ENCODE results near the gene DEPDC7.

- TF ChIP-seq CTCF (conservative IDR thresholded peaks at IDR 0.05) = no peak
- no peak for TF ChIP-seq EZH2 (IDR thresholded peaks at IDR 0.05; ENCODE audit: low read depth)
Observed at GRCh38 chr11:33063326-33063881, 47.7 kb downstream of the DEPDC7 start.

All from PC-9 (cell line).